DND-41 (cell line): ENCODE measurements around the gene TSC2.

Experiments used
- ATAC-seq: fragments of 200-7000 bp; cut with Tn5 transposase; 3 replicates; pipeline ENCODE4 v1.9.1; 2021; ENCODE audit warnings: low read depth; ENCODE audit not compliant: insufficient read depth
- DNase-seq: peaks from one replicate; pipeline ENCODE4 v3.0.0-alpha.2; 2020
- H2AFZ ChIP-seq: 2 replicates; pipeline ENCODE4 v1.6.0; 2012; ENCODE audit warnings: low read depth, low read length
- H3K27ac ChIP-seq: 2 replicates; pipeline ENCODE4 v1.5.1; 2012; ENCODE audit warnings: low read length, inconsistent platforms
- H3K27me3 ChIP-seq: fragments of 200-600 bp; sonication (generic); 2 replicates; pipeline ENCODE4 v1.6.0; 2012; ENCODE audit warnings: low read length, mild to moderate bottlenecking, inconsistent platforms; ENCODE audit not compliant: insufficient read depth, poor library complexity
- H3K36me3 ChIP-seq: 2 replicates; pipeline ENCODE4 v1.5.1; 2012; ENCODE audit warnings: low read length, inconsistent platforms; ENCODE audit not compliant: insufficient read depth
- H3K4me1 ChIP-seq: 2 replicates; pipeline ENCODE4 v1.5.1; 2012; ENCODE audit warnings: mild to moderate bottlenecking, low read length; ENCODE audit not compliant: insufficient read depth
- H3K4me2 ChIP-seq: 2 replicates; pipeline ENCODE4 v1.6.0; 2012; ENCODE audit warnings: mild to moderate bottlenecking, moderate library complexity, low read length, inconsistent platforms; ENCODE audit not compliant: insufficient read depth
- H3K4me3 ChIP-seq, 2 experiments: fragments of 200-600 bp in 1 of 2; shearing (Covaris generic) in 1 of 2; 2 replicates each; pipeline ENCODE4 v1.5.1; 2012 to 2016; ENCODE audit warnings: inconsistent platforms in 2 of 2, low read length in 2 of 2, mild to moderate bottlenecking in 2 of 2, low read depth in 1 of 2, moderate library complexity in 1 of 2
- H3K79me2 ChIP-seq: 2 replicates; pipeline ENCODE4 v1.6.0; 2012; ENCODE audit warnings: low read length, inconsistent platforms; ENCODE audit not compliant: insufficient read depth
- H3K9ac ChIP-seq: 2 replicates; pipeline ENCODE4 v1.6.0; 2012; ENCODE audit warnings: low read depth, mild to moderate bottlenecking, inconsistent platforms, low read length, moderate library complexity
- H3K9me3 ChIP-seq: 2 replicates; pipeline ENCODE4 v1.5.1; 2012; ENCODE audit warnings: low read length, moderate library complexity, mild to moderate bottlenecking, inconsistent platforms; ENCODE audit not compliant: insufficient read depth, severe bottlenecking
- H4K20me1 ChIP-seq: 2 replicates; pipeline ENCODE4 v1.6.0; 2012; ENCODE audit warnings: low read length; ENCODE audit not compliant: insufficient read depth
- CTCF ChIP-seq: IDR thresholded peaks from 2 replicates; pipeline ENCODE4 v1.5.1; 2012; ENCODE audit warnings: borderline replicate concordance, low read length, moderate library complexity, mild to moderate bottlenecking; ENCODE audit not compliant: poor library complexity, severe bottlenecking; ENCODE audit errors: extremely low read depth
- EZH2 ChIP-seq: IDR thresholded peaks from 3 replicates; pipeline ENCODE4 v1.6.1; 2012; ENCODE audit warnings: borderline replicate concordance, low read depth, mild to moderate bottlenecking, moderate library complexity, low read length, inconsistent platforms; ENCODE audit not compliant: severe bottlenecking

The TSC2 gene

DNA sequence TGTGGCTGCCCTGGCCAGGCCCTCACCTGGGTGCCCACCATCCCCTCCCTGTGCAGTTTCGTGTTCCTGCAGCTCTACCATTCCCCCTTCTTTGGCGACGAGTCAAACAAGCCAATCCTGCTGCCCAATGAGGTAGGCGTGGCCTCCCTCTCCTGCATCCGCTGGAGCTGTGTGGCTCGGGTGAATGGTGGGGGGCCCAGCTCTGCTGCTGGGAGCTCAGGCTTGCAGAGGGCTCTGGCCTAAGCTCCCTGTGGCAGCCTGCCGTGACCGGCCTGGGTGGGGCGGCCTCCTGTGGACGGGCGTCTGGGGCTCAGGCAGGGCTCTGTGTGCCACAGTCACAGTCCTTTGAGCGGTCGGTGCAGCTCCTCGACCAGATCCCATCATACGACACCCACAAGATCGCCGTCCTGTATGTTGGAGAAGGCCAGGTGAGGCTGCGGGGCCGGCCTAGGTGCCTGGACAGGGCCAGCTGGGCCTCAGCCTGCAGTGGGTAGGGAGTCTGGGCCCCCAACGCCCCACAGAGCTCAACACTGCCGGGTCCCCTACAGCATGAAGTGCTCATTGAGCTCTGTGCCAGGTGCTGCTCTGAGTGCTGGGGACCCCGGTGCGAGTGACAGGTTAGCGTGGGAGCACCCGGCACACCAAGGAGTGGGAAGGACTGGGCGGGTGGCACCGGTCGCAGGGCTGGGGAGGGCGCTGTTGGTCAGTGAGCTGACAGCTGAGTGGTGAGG, 37.3 kb downstream of the TSC2 start:
- no peaks in the 10 kb centered on the region for H3K79me2 ChIP-seq
- H2AFZ ChIP-seq, result no peak overlapping the region
- H3K9me3 ChIP-seq, result no peaks in the 10 kb centered on the region
- peaks cover 92% of the 10 kb centered on the region for H3K36me3 ChIP-seq
- H3K4me3 ChIP-seq, result no peak overlapping the region
- no peak for TF ChIP-seq EZH2
- no peak for TF ChIP-seq CTCF
- no peaks in the 10 kb centered on the region for H3K4me1 ChIP-seq
- H3K9ac ChIP-seq, result no peak overlapping the region
- H4K20me1 ChIP-seq, result peaks cover 19% of the 10 kb centered on the region
- ATAC-seq (no peak), DNase-seq (no peak)
- H3K27me3 ChIP-seq, result no peaks in the 10 kb centered on the region
- H3K27ac ChIP-seq, result no peak overlapping the region
- H3K4me2 ChIP-seq, result no peak overlapping the region

DNA sequence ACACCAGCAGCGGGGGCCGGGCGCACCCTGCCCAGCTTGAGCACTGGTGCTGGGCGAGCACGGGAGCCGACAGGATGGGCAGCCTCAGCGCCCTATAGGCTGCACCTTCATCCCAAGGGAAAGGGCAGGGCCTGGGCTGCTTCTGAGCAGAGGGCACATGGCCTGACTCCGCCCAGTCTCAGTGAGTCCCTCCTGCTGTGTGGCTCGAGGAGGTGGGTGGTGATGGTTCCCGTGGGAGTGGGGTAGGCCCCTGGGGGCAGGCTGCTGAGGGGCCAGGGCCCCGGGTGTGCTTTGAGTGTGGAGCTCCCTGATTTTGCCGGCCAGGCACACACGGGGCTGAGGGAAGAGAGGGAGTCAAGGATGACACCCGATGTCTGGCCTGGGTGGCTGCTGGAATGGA, 37.9 kb downstream of the TSC2 start:
- DNase-seq (no peak), ATAC-seq (no peak)
- no peaks in the 10 kb centered on the region for H3K79me2 ChIP-seq
- no peaks in the 10 kb centered on the region for H3K4me1 ChIP-seq
- peaks cover 19% of the 10 kb centered on the region for H4K20me1 ChIP-seq
- H2AFZ ChIP-seq, result no peak overlapping the region
- TF ChIP-seq CTCF (no peak), EZH2 (no peak)
- no peak overlapping the region for H3K9ac ChIP-seq
- no peaks in the 10 kb centered on the region for H3K9me3 ChIP-seq
- H3K4me3 ChIP-seq, result no peak overlapping the region
- H3K27me3 ChIP-seq, result no peaks in the 10 kb centered on the region
- no peak overlapping the region for H3K27ac ChIP-seq
- H3K36me3 ChIP-seq, result peaks cover 96% of the 10 kb centered on the region
- H3K4me2 ChIP-seq, result no peak overlapping the region

- no peaks in the 10 kb centered on the region for H3K27me3 ChIP-seq
- H3K4me3 ChIP-seq, result no peak overlapping the region
- H3K9ac ChIP-seq, result no peak overlapping the region
- no peaks in the 10 kb centered on the region for H3K4me1 ChIP-seq
- DNase-seq, result no peak
- no peak for TF ChIP-seq CTCF
- no peak for TF ChIP-seq EZH2
- peaks cover 19% of the 10 kb centered on the region for H4K20me1 ChIP-seq
- H3K27ac ChIP-seq, result no peak overlapping the region
- H2AFZ ChIP-seq, result no peak overlapping the region
- no peak overlapping the region for H3K4me2 ChIP-seq
- H3K79me2 ChIP-seq, result no peaks in the 10 kb centered on the region
- peaks cover 93% of the 10 kb centered on the region for H3K36me3 ChIP-seq
- H3K9me3 ChIP-seq, result no peaks in the 10 kb centered on the region
- ATAC-seq, result no peak
These were observed 38.4 kb downstream of the TSC2 start for GRCh38 chr16:2086106-2086742.
